Fibroblast of skin of back (primary cell): ENCODE measurements around the gene IFT22. TPM values are rescaled to one million over a fixed set of nuclear protein-coding genes. Genes with fewer than 3 reads are reported as not detected.
"Not testable (repeated sequence)": the region's sequence is repeated elsewhere in the genome, so short reads cannot be mapped to it uniquely, and the experiment has no call there.

Source experiments
- DNase-seq: peaks from one replicate; pipeline ENCODE4 v3.0.0-alpha.2; 2013
- polyA plus RNA-seq, 2 experiments: library from polyadenylated mRNA; unstranded; fragments of 120-200 nt; gene quantifications; one replicate each; pipeline ENCODE4 v1.2.1, GENCODE V29; 2013; ENCODE audit not compliant: insufficient read length in 2 of 2

IFT22 gene
- polyA plus RNA-seq (2013, experiment 1 of 2; ENCODE audit: insufficient read length), result 29.4 TPM
- polyA plus RNA-seq (2013, experiment 2 of 2; ENCODE audit: insufficient read length), result 22.0 TPM

GRCh38 chr7:101321491-101322401 is at the start of gene IFT22:
IFT22 (minus strand) TSS chr7:101321812; CDS start chr7:101321709, 103 bp downstream.
- DNase-seq, result peak; percentile 93

GRCh38 chr7:101370836-101371235 is 49.2 kb upstream of the IFT22 start:
- no peak for DNase-seq

- DNase-seq, result no peak
These were observed 47.0 kb upstream of the IFT22 start for GRCh38 chr7:101368422-101369165.

- DNase-seq, result no peak
These were observed 46.1 kb upstream of the IFT22 start for GRCh38 chr7:101367676-101368075.

GRCh38 chr7:101365956-101366355 is 44.3 kb upstream of the IFT22 start:
- DNase-seq, result no peak

GRCh38 chr7:101363734-101364374 is 42.2 kb upstream of the IFT22 start:
- DNase-seq, result peak; percentile 55

GRCh38 chr7:101363196-101363733 is 41.7 kb upstream of the IFT22 start:
- no peak for DNase-seq

- DNase-seq, result peak; percentile 29
These were observed 41.0 kb upstream of the IFT22 start, which contains the start of gene COL26A1 for GRCh38 chr7:101362334-101363195. COL26A1 (plus strand) TSS chr7:101362875; CDS start chr7:101363033, 158 bp downstream.

- DNase-seq, result peak; percentile 36
These were observed 35.8 kb upstream of the IFT22 start for GRCh38 chr7:101357433-101357832.

- no peak for DNase-seq
These were observed 31.3 kb upstream of the IFT22 start for GRCh38 chr7:101352920-101353308.

- not testable (repeated sequence) for DNase-seq
These were observed 27.7 kb upstream of the IFT22 start for GRCh38 chr7:101349300-101349699.

GRCh38 chr7:101348456-101349067 is 26.9 kb upstream of the IFT22 start:
- DNase-seq, result not testable (repeated sequence)

- no peak for DNase-seq
These were observed 25.9 kb upstream of the IFT22 start for GRCh38 chr7:101347477-101347876.

- no peak for DNase-seq
These were observed 21.3 kb upstream of the IFT22 start for GRCh38 chr7:101342892-101343291.

- DNase-seq, result no peak
These were observed 18.8 kb upstream of the IFT22 start for GRCh38 chr7:101340379-101340778.

- no peak for DNase-seq
These were observed 12.3 kb upstream of the IFT22 start for GRCh38 chr7:101333912-101334311.

GRCh38 chr7:101332026-101332425 is 10.4 kb upstream of the IFT22 start:
- DNase-seq, result no peak

- no peak for DNase-seq
These were observed 8.4 kb upstream of the IFT22 start for GRCh38 chr7:101330011-101330484.

- DNase-seq, result no peak
These were observed 6.5 kb upstream of the IFT22 start for GRCh38 chr7:101328159-101328558.

GRCh38 chr7:101319401-101319800 is 2.2 kb downstream of the IFT22 start:
- no peak for DNase-seq

GRCh38 chr7:101315336-101315735 is 6.3 kb downstream of the IFT22 start:
- DNase-seq, result peak; percentile 41
